Measurements from ENCODE around the gene RETREG3.
"Not testable (repeated sequence)": the region's sequence is repeated elsewhere in the genome, so short reads cannot be mapped to it uniquely, and the experiment has no call there.

The RETREG3 gene

DNA sequence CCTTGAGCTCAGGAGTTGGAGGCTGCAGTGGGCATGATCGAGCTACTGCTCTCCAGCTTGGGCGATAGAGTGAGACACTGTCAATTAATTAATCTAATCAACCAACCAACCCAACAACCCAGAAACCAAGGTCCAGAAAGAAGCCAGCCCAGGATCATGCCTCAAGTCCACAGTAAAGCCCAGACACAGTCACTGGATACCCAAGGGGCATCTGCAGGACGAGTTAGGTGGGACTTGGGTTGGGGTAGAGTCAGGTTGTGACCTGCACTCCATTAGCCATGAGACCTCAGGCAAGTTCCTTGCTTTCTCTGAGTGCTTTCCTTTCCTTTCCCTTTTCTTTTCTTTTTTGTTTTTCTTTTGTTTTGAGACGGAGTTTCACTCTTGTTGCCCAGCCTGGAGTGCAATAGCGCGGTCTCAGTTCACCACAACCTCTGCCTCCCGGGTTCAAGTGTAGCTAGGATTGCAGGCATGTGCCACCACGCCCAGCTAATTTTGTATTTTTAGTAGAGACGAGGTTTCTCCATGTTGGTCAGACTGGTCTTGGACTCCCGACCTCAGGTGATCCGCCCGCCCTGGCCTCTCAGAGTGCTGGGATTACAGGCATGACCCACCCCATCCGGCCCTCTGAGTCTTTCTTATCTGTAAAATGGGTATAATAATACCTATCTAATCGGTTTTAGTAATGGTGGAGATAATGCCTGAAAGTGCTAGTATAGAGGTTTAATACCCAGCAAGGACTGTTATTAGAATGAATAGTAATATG is 60.0 kb downstream of the RETREG3 start:
- DNase-seq = no peak

- DNase-seq = no peak
Measured at GRCh38 chr17:42548070-42548837, 60.9 kb downstream of the RETREG3 start.

DNA sequence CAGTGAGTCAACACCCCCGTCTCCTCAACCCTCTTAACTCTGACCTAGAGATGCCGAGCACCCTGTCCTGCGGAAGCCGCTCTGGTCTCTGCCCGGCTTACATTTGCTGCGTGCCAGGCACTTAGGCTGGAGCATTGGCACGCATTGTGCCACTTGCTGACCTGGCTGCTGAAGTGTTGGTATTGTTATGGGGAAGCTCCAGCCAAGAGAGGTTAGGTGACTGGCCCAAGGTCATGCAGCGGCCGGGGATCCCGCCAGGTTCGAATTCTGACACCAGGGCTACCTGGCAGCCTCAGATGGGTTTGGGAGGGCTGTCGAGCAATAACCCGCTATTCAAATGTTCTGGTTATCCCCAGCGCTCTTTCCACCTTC is 61.5 kb downstream of the RETREG3 start:
- no peak for DNase-seq

DNA sequence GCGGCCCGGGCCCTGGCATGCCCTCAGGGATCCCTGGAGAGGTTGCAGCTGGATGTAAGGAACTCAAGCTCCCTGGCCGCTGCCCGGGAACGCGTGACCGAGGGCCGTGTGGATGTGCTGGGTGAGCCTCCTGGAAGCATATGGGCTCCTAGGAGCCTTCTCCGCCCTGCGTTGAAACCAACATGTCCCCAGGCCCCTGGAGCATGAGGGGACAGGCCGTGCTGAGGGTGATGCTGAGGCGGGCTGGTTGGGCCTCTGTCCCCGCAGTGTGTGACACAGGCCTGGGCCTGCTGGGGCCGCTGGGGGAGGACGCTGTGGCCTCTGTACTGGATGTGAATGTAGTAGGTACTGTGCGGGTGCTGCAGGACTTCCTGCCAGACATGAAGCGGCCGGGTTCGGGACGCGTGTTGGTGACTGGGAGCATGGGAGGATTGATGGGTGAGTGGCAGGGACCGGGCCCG is 62.1 kb downstream of the RETREG3 start:
- no peak for DNase-seq

DNA sequence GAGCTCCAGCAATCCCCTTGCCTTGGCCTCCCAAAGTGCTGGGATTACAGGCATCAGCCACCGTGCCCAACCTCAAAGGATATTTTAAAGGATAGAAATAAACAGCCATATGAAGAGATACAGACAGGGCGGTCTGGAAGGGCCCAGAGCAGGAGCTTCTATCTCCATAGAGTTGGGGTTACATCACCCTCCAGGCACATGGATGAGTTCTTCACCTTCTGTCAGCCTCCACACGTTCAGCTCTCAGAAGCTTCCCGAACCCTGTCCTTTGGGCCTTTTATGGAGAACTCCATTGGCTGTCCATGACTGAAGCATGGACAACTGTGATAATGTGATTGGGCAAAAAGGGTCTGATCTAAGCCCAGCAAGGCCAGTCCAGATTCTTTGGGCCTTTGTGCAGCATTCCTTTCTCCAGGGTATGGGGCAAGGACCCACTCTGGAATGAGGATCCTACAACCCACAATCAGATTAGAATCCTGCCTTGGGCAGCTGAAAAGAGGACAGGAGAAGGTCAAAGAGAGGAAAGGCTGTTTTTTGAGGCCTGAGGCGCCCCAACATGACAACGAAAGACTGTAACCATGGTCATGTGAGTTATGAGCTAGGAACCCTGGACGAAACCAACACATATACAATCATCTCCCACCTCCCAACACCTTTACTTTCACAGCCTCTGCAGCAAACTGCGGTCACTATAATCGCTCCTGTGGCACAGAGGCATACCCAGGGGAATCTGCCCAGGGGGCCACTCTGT is 63.2 kb downstream of the RETREG3 start:
- DNase-seq = not testable (repeated sequence)

GRCh38 chr17:42544874-42545283 is 64.3 kb downstream of the RETREG3 start:
- DNase-seq = no peak

DNA sequence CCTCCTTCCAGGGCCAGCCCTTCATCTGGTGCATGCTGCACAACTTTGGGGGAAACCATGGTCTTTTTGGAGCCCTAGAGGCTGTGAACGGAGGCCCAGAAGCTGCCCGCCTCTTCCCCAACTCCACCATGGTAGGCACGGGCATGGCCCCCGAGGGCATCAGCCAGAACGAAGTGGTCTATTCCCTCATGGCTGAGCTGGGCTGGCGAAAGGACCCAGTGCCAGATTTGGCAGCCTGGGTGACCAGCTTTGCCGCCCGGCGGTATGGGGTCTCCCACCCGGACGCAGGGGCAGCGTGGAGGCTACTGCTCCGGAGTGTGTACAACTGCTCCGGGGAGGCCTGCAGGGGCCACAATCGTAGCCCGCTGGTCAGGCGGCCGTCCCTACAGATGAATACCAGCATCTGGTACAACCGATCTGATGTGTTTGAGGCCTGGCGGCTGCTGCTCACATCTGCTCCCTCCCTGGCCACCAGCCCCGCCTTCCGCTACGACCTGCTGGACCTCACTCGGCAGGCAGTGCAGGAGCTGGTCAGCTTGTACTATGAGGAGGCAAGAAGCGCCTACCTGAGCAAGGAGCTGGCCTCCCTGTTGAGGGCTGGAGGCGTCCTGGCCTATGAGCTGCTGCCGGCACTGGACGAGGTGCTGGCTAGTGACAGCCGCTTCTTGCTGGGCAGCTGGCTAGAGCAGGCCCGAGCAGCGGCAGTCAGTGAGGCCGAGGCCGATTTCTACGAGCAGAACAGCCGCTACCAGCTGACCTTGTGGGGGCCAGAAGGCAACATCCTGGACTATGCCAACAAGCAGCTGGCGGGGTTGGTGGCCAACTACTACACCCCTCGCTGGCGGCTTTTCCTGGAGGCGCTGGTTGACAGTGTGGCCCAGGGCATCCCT is 65.7 kb downstream of the RETREG3 start:
- no peak for DNase-seq

- no peak for DNase-seq
Measured at GRCh38 chr17:42541041-42541833, 67.9 kb downstream of the RETREG3 start.

GRCh38 chr17:42540558-42540957 is 68.6 kb downstream of the RETREG3 start:
- DNase-seq = not testable (repeated sequence)

DNA sequence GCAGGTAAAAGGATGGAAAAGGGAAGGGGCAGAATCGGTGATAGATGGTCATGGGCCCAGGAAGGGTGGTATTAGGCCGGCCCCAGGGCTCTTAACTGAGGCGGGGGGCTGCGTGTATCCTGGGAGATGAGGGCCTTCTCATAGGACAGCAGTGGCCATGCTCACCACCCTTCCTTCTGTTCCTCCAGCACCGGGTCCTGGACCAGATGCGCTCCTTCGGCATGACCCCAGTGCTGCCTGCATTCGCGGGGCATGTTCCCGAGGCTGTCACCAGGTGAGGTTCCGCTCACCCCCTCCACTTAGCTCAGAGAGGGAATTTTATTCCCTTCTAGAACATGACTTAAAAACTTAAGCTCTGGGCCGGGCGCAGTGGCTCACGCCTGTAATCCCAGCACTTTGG is 70.7 kb downstream of the RETREG3 start:
- no peak for DNase-seq

- DNase-seq = no peak
Measured at GRCh38 chr17:42537826-42538451, 71.2 kb downstream of the RETREG3 start.

- no peak for DNase-seq
Measured at GRCh38 chr17:42537156-42537805, 71.9 kb downstream of the RETREG3 start.

GRCh38 chr17:42536372-42537155 is 72.6 kb downstream of the RETREG3 start:
- DNase-seq = peak; percentile 89

- DNase-seq = peak; percentile 89
Measured at GRCh38 chr17:42536048-42536371, 73.2 kb downstream of the RETREG3 start, which contains the start of gene NAGLU. Gene NAGLU (plus strand): TSS chr17:42536241. CDS start chr17:42536273, 32 bp downstream.

GRCh38 chr17:42535155-42536047 is 73.8 kb downstream of the RETREG3 start:
- DNase-seq = no peak

DNA sequence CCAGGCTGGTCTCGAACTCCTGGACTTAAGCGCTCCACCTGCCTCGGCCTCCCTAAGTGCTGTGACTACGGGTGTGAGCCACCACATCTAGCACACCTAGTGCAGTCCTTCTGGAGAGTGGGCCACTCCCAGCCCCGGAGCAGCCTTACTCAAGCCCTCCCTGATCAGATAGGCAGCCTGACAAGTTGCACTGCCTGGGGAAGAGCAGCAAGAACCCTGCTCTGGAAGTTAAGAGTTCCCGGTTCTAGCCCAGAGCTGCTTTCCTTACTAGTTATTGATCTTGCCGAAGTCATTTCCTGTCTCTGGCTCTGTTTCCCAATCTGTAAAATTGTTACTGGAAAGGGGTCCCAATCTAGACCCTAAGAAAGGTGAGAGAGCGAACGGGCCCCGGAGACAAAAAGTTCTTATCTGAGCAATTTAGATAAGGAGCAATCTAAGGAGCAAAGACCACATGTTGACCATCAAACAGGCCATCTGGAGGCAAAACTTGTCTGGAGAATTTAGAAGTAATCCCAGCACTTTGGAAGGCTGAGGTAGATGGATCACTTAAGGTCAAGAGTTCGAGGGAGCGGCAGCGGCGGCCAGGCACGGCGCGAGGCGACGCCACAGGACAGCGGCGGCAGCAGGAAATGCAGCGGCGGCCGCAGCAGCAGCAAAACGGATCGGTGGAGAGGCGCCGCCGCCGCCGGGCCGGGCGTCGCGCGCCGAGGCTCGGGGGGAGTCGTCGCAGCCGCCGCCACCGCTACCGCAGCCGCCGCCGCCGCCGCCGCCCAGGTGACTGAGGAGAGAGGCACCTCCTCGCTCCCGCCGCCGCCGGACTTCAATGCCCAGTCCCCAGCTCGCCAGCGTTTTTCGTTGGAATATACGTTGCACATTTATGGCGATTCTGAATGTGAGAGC is 77.5 kb downstream of the RETREG3 start:
- peak; percentile 66 for DNase-seq

GRCh38 chr17:42530952-42531454 is 78.2 kb downstream of the RETREG3 start:
- no peak for DNase-seq
